ENCODE data around the gene MRPS18A.

The MRPS18A gene

DNA sequence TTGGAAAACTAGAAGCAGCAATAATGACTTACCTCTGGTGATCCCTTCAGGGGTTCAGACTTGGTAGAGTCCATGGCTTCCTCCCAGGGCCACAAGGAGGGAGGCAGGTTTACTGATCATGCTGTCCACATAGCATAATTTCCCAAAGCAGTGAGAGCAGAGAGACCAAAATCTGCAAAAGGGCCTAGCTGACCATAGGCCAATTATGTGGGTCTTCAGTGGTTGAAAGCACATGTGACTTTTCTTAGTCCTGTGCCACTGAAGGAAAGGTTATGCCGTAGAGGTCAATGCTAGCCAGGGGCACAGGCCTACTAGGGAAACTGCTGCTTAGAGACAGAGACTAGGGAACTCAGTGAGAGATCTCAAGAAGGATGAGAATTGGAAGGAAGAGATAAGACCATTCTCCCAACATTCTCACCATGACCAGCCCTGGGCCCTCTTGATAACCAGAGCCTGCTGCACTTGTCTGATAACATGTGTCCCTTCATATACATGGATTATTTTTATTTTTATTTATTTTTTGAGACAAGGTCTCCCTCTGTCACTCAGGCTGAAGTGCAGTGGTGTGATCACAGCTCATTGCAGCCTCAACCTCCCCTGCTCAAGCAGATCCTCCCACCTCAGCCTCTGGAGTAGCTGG is 56.5 kb downstream of the MRPS18A start:
- DNase-seq, result no peak

DNA sequence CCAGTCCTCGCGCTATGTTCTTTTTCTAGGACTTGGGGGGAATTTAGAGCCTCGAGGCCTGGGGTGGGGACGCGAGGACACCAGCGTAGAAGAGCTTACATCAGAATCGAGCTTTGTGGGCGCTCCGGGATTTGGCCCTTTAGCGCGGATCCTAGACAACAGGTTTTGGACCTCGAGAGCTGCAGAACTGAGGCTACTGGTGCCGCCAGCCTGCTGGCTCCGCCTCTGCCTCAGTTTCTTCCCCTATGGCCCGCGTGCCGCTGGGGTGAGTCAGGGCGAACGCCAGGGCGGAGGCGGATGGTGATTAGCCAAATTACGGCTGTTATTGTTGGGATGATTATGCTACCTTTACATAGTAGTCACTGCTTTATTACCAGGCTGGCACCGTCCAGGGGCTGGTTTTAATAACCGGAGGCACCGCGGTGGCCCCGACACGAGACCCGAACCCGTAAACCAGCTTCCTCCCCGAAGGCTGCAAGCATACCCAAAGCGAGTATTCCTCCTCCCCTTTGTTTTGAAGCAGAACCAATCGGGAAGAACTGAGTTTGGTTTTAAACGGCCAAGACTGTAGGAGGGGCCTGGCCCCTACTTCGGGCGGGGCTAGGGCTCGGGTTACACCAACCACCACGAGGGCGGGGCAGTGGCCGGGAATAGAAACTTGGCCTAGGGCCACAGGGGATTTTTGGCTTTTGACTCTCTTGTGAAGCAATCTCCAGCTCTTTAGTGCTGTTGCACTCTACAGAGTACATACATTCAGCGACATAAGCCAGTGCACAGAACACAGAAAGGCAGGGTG is 57.9 kb downstream of the MRPS18A start:
- peak; percentile 58 for DNase-seq

DNA sequence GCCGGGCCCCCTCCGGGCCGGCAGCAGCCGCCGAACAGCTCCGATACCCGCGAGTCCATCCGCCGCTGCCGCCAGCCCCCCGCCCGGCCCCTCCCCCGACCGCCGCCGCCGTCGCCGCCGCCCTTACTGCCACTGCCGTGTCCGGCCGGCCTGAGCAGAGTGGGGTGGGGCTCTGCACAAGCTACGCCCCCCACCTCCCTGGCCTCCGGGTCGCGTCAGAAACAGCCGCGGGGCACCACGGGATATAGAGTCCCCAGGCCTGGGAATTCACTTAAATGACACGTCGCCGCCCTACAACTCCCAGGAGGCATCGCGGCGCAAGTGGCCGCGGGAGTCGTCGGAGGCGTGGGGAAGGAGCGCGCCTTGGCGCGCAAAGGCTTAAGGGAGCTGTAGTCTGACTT is 58.5 kb downstream of the MRPS18A start, which contains the start of gene GTPBP2:
Gene GTPBP2 (minus strand): TSS at position 161 of the 401 bp plus-strand sequence. CDS start 102 bp downstream, at position 59.
- DNase-seq, result peak; percentile 91

DNA sequence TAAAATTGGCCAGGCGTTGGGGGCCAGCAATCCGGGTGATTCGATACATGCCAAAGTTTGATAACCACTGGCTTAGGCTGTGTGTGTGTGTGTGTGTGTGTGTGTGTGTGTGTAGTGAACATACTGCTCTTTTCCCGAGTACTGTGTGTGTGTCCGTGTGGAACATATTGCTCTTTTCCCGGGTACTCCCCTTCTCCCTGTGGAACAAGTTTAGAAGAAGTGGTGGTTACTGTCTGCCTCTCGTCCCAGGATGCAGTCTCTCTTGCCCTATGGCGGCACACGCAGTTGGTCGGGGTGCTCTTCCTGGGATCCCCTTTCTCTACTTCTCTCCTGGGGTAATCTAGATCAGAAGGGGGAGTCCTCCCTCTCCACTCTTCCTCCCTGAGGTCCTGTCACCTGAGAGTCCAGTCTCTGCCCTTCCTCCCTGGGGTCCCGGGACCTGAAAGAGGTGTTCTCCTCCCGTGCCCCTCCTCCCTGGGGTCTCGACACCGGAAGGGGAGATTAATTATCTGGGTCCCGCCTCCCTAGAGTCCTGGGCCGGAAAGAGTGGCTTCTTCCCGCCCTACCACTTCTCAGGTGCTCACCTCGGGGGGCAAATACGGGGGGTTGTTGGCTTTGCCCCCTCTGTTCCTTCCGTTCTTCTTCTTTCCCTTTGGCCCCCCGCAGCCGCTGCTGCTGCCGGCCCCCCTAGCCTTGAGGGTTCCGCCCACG is 59.0 kb downstream of the MRPS18A start:
- DNase-seq, result no peak

DNA sequence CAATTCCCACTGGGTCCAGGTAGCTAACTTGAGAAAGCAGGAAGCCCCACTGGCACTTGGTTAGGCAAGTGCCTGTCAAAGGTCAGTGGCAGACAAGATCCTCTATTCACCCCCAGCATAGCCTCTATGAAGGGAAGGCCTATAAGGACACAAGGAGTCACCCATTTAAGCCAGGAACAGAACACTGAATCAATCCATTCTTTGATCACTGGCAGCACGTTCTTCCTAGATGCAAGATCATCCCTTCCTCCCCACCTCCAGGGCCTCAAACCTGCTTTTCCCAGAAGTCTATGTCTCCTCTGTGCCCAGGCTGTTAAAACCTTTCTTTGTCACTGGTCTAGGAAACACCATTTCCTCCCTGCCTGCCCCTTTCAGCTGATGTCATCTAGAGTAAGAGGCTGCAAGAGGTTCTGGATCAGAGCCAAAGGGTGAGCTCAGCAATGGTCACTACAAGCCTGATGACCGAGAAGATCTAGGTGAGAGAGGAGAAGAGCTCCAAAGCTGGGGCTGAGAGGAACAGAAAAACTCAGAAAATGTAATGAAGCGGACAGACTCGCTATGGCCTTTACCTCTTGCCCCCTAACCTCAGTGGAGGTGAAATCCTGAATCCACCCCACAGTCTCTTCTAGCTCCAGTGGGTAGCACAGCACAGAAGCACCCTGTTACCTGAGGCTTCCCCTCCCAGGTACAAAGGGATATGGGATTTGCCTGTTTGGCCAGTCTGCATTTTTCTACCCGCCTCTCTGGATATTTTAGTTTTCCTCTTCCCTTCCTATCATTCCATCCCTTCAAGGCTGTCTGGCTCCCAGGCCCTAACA is 60.4 kb downstream of the MRPS18A start:
- DNase-seq, result no peak

DNA sequence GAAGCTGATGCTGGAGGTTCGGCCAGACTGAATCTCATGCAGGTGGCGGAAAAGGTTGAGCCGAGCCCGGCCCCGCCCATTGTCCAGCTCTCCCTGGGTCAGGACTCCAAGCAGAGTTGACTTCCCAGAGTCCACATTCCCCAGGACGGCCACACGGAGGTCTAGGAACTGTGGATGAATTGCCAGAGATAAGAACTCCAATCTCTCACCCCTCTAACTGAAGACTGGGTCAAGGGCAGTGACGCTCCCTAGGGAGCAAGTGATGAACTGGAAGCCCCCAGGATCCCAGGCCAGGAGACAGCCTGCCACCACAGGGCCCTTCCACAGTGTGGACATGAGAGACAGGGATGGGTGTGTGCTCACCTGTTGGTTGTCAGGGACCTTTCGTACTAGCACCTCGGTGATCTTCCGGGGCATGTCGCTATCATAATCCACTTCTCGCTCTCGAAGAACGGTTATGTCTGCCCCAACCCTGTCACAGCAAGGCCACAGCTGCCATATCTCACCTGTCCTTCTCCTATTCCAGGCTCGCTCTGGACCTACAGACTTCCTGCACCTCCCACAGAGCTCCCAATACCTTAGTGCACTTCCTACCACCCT is 62.1 kb downstream of the MRPS18A start:
- DNase-seq, result no peak

DNA sequence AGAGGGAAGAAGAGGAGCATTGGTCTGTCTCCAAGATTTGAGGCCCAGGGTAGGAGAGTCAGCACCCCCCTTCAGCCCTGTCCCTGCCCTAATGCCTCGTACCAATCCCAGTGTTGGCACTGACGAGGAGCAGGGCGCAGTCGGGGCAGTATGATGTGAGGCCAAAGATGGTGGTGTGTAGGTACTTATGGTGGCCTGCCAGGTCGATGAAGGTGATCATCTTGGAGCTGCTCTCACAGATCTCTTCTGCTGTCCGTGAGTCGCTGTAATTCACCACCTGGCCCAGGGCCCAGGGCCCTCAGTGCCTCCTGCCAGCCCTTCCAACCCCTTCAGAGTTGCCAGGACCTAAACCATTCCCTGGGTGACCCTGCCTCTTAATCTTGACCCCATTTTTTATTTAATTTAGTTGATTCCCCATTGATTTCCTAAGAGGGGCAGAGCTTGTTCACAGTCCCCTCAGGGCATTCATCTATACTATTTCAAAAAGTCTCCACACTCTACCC is 62.8 kb downstream of the MRPS18A start:
- no peak for DNase-seq

DNA sequence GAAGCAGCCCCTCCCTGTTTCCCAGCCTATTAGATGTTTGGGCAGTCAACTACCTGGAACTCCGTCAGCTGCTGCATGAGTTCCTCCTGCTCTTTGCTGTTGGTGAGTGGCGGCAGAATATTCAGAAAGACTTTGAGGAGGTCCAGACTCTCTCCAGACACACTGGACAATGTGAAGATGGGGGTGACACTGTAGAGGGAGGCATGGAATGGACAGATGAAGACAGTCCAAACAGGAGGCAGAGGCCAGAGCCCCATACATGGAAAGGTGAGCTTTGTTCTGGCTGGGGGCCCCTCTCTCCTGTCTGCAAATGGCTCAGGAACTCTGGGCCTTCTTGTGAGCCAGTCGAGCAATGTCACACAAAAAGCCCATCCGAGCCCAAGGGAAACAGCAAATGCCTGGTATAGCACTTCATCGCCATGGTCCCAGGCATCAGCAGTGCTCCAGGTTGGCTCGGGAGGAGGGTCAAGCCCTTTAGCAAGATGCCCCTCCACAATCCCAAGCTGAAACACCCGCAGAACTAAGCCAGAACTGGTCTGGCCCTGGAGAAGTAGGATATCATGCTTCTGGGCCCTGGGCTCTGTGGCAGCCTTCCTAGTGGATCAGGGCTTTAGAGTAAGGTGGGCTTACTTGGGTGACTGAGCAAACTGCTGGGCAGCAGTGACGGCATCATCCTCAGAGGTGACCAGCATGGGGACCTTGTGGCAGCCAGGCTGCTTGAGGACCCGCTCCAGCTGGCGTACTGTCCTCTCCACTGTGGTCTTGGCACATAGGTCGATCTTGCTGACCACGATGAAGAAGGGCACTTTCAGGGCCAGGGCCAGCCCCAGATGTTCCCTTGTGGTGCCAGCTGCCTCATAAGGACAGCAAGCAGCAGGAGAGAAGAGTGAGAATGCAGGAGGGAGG is 63.5 kb downstream of the MRPS18A start:
- no peak for DNase-seq

DNA sequence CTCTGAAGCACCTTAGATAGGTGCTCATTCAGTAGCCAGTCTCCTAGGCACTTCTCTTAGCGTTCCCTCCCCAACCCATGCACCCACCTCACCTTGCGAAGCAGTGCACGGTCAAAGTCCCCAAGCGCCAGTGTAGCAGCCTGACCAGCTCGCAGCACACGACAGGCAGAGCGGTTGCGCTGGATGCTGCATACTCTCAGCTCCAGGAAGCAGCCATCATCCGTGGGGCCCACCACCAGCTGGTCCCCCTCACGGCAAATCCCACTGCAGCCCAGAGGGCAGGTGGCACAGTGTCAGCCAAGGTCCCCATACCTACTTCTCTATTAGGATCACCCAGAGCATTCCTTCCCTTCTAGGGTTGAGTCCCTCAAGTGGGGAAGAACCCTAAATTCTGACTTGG is 65.0 kb downstream of the MRPS18A start:
- DNase-seq, result no peak

DNA sequence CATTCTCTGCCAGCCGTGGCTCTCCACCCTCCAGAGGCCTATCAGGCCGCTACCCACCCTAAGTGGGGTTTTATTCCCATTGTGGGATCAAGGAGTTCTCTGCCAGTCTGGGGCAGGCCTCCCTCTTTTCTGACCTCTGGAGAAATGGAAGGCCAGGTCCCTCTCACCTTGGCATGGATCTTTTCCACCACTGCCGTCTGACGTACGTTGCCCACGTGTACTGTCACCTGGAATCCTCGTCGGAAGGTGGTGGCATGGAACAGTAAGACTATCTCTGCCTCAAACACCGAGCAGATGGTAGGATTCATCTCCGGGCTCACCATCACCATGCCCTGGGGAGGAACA is 65.8 kb downstream of the MRPS18A start:
- no peak for DNase-seq

Data from NCI-H1417 treated with DMSO at 0.1 percent for 48 hours (cell line).